Ishikawa (cell line): ENCODE results near the gene MYO18A.

Experiments used
- REST ChIP-seq: IDR thresholded peaks from 2 replicates; pipeline ENCODE4 v1.6.1; 2012; ENCODE audit warnings: low read depth, mild to moderate bottlenecking
- TCF12 ChIP-seq: IDR thresholded peaks from 2 replicates; pipeline ENCODE4 v1.6.1; 2012; ENCODE audit warnings: low read depth
- YY1 ChIP-seq: IDR thresholded peaks from 2 replicates; pipeline ENCODE4 v1.6.1; 2012; ENCODE audit warnings: low read depth
- ZBTB7A ChIP-seq: IDR thresholded peaks from 2 replicates; pipeline ENCODE4 v1.6.1; 2012; ENCODE audit warnings: low read depth

- TF ChIP-seq REST (no peak), TCF12 (no peak), YY1 (no peak), ZBTB7A (no peak)
Measured at GRCh38 chr17:29157310-29157709, 22.9 kb downstream of the MYO18A start.
